ENCODE results near the gene TAS2R30. TPM values are rescaled to one million over a fixed set of nuclear protein-coding genes. Genes with fewer than 3 reads are reported as not detected.

The TAS2R30 gene
- total RNA-seq, 5 donors from 2014 or later (not counting 1 experiment from before 2014, with no cell fraction given) = 2.3 to 8.5 (median 3.3) TPM

- H3K4me1 Mint-ChIP-seq = peaks cover 0 to 4% (median 0%) of the 10 kb centered on the region in 3 donors
These were observed 49.0 kb downstream of the TAS2R30 start for GRCh38 chr12:11085419-11085818.

More at GRCh38 chr12:11085419-11085818, 49.0 kb downstream of the TAS2R30 start:
- ChIA-PET POLR2A (no interaction called here), CTCF (no interaction called here)
- no peaks in the 10 kb centered on the region for H3K27me3 ChIP-seq (replicated peaks in 1 of 2; ENCODE audit: control insufficient read depth in 2 of 2, extremely low read depth in 1 of 2, insufficient read depth in 2 of 2, low read length in 1 of 2)
- H3K27ac ChIP-seq (ENCODE audit: low read length) = no peak overlapping the region
- Mint-ChIP-seq H3K9me3 (peaks cover 5 to 24% (median 8%) of the 10 kb centered on the region in 3 donors), H3K4me3 (no peak overlapping the region), H3K27me3 (no peaks in the 10 kb centered on the region), H3K36me3 (peaks cover 44% of the 10 kb centered on the region), H3K27ac (no peak overlapping the region)
- H3K4me3 ChIP-seq (ENCODE audit: control insufficient read depth in 1 of 2, extremely low read depth in 1 of 2, low read length in 1 of 2) = no peak overlapping the region
- ATAC-seq (replicated peaks in 1 of 4) (no peak), DNase-seq (no peak)
- no peaks in the 10 kb centered on the region for H3K9me3 ChIP-seq
- no CpG with 5 or more reads among the region's 3 CpGs for WGBS (ENCODE audit: insufficient coverage)
- no peaks in the 10 kb centered on the region for H3K4me1 ChIP-seq (ENCODE audit: control insufficient read depth in 1 of 2, extremely low read depth in 1 of 2, insufficient read depth in 2 of 2, low read length in 2 of 2)
- no peaks in the 10 kb centered on the region for H3K36me3 ChIP-seq (ENCODE audit: control insufficient read depth in 2 of 2, extremely low read depth in 1 of 2, insufficient read depth in 1 of 2, low read length in 1 of 2)

Other genes starting within 250 kb of the TAS2R30 start
- 1 to 10 TPM in 4 of 5 donors, under 1 TPM in 1; 0.79 to 1.5 (median 1.2) TPM for gene TAS2R13, start 225.1 kb downstream of the TAS2R30 start, total RNA-seq
- gene PRH2, start 205.4 kb downstream of the TAS2R30 start, total RNA-seq = not detected
- 1 to 10 TPM; 2.4 to 3.5 (median 2.7) TPM for gene TAS2R14, start 195.4 kb downstream of the TAS2R30 start, total RNA-seq
- gene TAS2R50, start 147.7 kb downstream of the TAS2R30 start, total RNA-seq = 1 to 10 TPM in 4 of 5 donors, under 1 TPM in 1; 0.61 to 2.2 (median 1.5) TPM
- 1 to 10 TPM; 1.7 to 3.0 (median 2.6) TPM for gene TAS2R20, start 136.3 kb downstream of the TAS2R30 start, total RNA-seq
- gene TAS2R19, start 112.0 kb downstream of the TAS2R30 start, total RNA-seq = 1 to 10 TPM; 1.4 to 6.7 (median 2.4) TPM
- gene TAS2R31, start 103.2 kb downstream of the TAS2R30 start, total RNA-seq = 1 to 10 TPM; 2.4 to 4.3 (median 3.6) TPM
- gene TAS2R46, start 72.3 kb downstream of the TAS2R30 start, total RNA-seq = 1 to 10 TPM in 4 of 5 donors, under 1 TPM in 1; 0.82 to 3.6 (median 1.4) TPM
- 1 to 10 TPM in 4 of 5 donors, under 1 TPM in 1; 0.35 to 5.2 (median 1.8) TPM for gene TAS2R43, start 42.3 kb downstream of the TAS2R30 start, total RNA-seq
- 10 to 100 TPM in 1 of 5 donors, 1 to 10 TPM in 4; 8.8 to 10.2 (median 9.7) TPM for gene SMIM10L1, start 36.5 kb upstream of the TAS2R30 start, total RNA-seq
- gene TAS2R42, start 52.3 kb upstream of the TAS2R30 start, total RNA-seq = not detected
- under 1 TPM in 1 of 5 donors, not detected in 4; 0.88 TPM for gene PRB3, start 135.1 kb upstream of the TAS2R30 start, total RNA-seq
- not detected for gene PRB4, start 175.8 kb upstream of the TAS2R30 start, total RNA-seq

Data from T-cell (primary cell).